CD4-positive, alpha-beta T cell treated with Interleukin-12 subunit alpha and Interleukin-12 subunit beta, for 1 hour (primary cell): ENCODE measurements around the gene LONP2.

Source experiments
- DNase-seq: peaks from one replicate; pipeline ENCODE4 v3.0.0-alpha.2; 2020

The LONP2 gene

GRCh38 chr16:48244080-48244862, at the start of gene LONP2:
LONP2 (plus strand) TSS chr16:48244300; CDS start chr16:48244389, 89 bp downstream.
- DNase-seq = peak; percentile 92

GRCh38 chr16:48194828-48195556, 49.1 kb upstream of the LONP2 start:
- DNase-seq = no peak

- no peak for DNase-seq
Observed at GRCh38 chr16:48197294-48197693, 46.8 kb upstream of the LONP2 start.

- no peak for DNase-seq
Observed at GRCh38 chr16:48201515-48202201, 42.4 kb upstream of the LONP2 start.

- no peak for DNase-seq
Observed at GRCh38 chr16:48203974-48204824, 39.9 kb upstream of the LONP2 start.

GRCh38 chr16:48204825-48205151, 39.3 kb upstream of the LONP2 start:
- no peak for DNase-seq

- DNase-seq = no peak
Observed at GRCh38 chr16:48206594-48207242, 37.4 kb upstream of the LONP2 start.

- no peak for DNase-seq
Observed at GRCh38 chr16:48210747-48211146, 33.4 kb upstream of the LONP2 start.

- no peak for DNase-seq
Observed at GRCh38 chr16:48212033-48212432, 32.1 kb upstream of the LONP2 start.

- no peak for DNase-seq
Observed at GRCh38 chr16:48215738-48216137, 28.4 kb upstream of the LONP2 start.

GRCh38 chr16:48217708-48218107, 26.4 kb upstream of the LONP2 start:
- DNase-seq = no peak

- DNase-seq = no peak
Observed at GRCh38 chr16:48218473-48218872, 25.6 kb upstream of the LONP2 start.

GRCh38 chr16:48220891-48221290, 23.2 kb upstream of the LONP2 start:
- no peak for DNase-seq

- no peak for DNase-seq
Observed at GRCh38 chr16:48223490-48223889, 20.6 kb upstream of the LONP2 start.

GRCh38 chr16:48225456-48225855, 18.6 kb upstream of the LONP2 start:
- no peak for DNase-seq

GRCh38 chr16:48231727-48232492, 12.2 kb upstream of the LONP2 start:
- DNase-seq = no peak

GRCh38 chr16:48232493-48233040, 11.5 kb upstream of the LONP2 start:
- no peak for DNase-seq

- DNase-seq = no peak
Observed at GRCh38 chr16:48234630-48235029, 9.5 kb upstream of the LONP2 start.

GRCh38 chr16:48235058-48235555, 9.0 kb upstream of the LONP2 start:
- DNase-seq = no peak

- no peak for DNase-seq
Observed at GRCh38 chr16:48235556-48236136, 8.5 kb upstream of the LONP2 start.

GRCh38 chr16:48236286-48236685, 7.8 kb upstream of the LONP2 start:
- DNase-seq = no peak
